Stimulated activated CD4-positive, alpha-beta T cell treated with anti-CD3 and anti-CD28 coated beads, Interleukin-1b, Interleukin-23, amount 100 ng/mL, for 24 hours (primary cell): Measurements from ENCODE around the gene DCHS1.
A peak's percentile ranks its signal among the peaks of the same experiment; 100 is the strongest.
"Not testable (repeated sequence)": the region's sequence is repeated elsewhere in the genome, so short reads cannot be mapped to it uniquely, and the experiment has no call there.

Experiments used
- DNase-seq, 4 experiments: peaks; one replicate each; pipeline ENCODE4 v3.0.0-alpha.2; 2020; ENCODE audit warnings: low read depth in 4 of 4, low spot score in 1 of 4

DCHS1 gene

GRCh38 chr11:6655790-6656583 is at the start of gene DCHS1:
DCHS1 (minus strand) TSS chr11:6655809; CDS start chr11:6641613, 14,196 bp downstream.
- DNase-seq = no peak

- DNase-seq = no peak
Measured at GRCh38 chr11:6703247-6704063, 47.8 kb upstream of the DCHS1 start.

- DNase-seq = not testable (repeated sequence)
Measured at GRCh38 chr11:6701955-6702354, 46.3 kb upstream of the DCHS1 start.

GRCh38 chr11:6695377-6695776 is 39.8 kb upstream of the DCHS1 start:
- DNase-seq = no peak

GRCh38 chr11:6694229-6694535 is 38.6 kb upstream of the DCHS1 start:
- no peak for DNase-seq

GRCh38 chr11:6693342-6694228 is 38.0 kb upstream of the DCHS1 start:
- DNase-seq = peak; percentile 9 to 54 (median 25)

GRCh38 chr11:6692128-6692527 is 36.5 kb upstream of the DCHS1 start:
- DNase-seq = no peak

GRCh38 chr11:6690431-6691132 is 35.0 kb upstream of the DCHS1 start:
- DNase-seq = not testable (repeated sequence)

- DNase-seq = no peak
Measured at GRCh38 chr11:6687876-6688275, 32.3 kb upstream of the DCHS1 start.

- no peak for DNase-seq
Measured at GRCh38 chr11:6686006-6686405, 30.4 kb upstream of the DCHS1 start.

- not testable (repeated sequence) for DNase-seq
Measured at GRCh38 chr11:6684068-6684467, 28.5 kb upstream of the DCHS1 start.

GRCh38 chr11:6682936-6683861 is 27.6 kb upstream of the DCHS1 start, which contains the start of gene MRPL17:
MRPL17 (minus strand) TSS chr11:6683340; CDS start chr11:6683296, 44 bp downstream.
- DNase-seq = peak; percentile 93 to 98 (median 96)

- DNase-seq = no peak
Measured at GRCh38 chr11:6682591-6682935, 27.0 kb upstream of the DCHS1 start.

GRCh38 chr11:6681949-6682348 is 26.3 kb upstream of the DCHS1 start:
- DNase-seq = no peak

GRCh38 chr11:6681505-6681904 is 25.9 kb upstream of the DCHS1 start:
- no peak for DNase-seq

GRCh38 chr11:6677018-6677417 is 21.4 kb upstream of the DCHS1 start:
- no peak for DNase-seq

GRCh38 chr11:6674862-6675261 is 19.3 kb upstream of the DCHS1 start:
- no peak for DNase-seq

GRCh38 chr11:6674219-6674597 is 18.6 kb upstream of the DCHS1 start:
- no peak for DNase-seq

- DNase-seq = no peak
Measured at GRCh38 chr11:6673523-6674218, 18.1 kb upstream of the DCHS1 start.
